GM18907 (cell line): Measurements from ENCODE around the gene TRIM67.

ENCODE experiments used
- ATAC-seq: cut with Tn5 transposase; IDR thresholded peaks from one replicate; pipeline ENCODE4 v1.9.1; 2021; ENCODE audit warnings: mild to moderate bottlenecking, moderate library complexity; ENCODE audit not compliant: unreplicated experiment

Gene TRIM67

DNA sequence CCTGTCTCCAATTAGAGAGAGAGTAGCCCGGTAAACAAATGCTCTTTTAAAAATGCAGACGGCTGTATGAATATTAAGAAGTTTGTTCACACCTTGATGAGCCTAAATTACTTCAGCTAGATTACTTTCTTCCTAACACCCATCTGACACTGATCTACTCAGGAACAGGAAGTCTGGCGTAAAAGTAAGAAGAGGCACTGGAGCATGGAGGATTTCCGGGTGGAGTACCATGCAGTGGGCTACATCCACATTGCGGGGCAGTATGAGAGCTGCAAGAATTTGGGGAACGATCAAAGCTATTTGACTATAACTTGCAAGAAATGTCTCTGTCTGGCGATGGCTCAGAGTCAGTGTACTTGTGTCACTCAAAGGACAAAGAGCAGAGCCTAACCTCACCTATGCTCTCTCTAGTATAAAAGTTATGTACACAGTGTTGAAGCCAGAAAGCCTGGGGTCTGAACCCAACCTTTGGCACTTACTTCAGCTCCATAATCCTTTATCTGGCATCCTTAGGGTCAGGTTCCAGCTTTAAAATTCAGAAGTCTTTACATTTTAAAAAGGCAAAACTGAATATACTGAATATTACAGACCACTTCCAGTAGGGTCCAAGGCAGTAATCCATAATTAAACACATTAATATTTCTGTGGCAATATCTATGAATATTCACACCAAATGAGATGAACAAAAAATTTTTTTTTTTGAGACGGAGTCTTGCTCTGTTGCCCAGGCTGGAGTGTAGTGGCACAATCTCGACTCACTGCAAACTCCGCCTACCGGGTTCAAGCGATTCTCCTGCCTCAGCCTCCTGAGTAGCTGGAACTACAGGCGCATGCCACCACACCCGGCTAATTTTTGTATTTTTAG is 71.2 kb downstream of the TRIM67 start:
- ATAC-seq, result peak; percentile 79

DNA sequence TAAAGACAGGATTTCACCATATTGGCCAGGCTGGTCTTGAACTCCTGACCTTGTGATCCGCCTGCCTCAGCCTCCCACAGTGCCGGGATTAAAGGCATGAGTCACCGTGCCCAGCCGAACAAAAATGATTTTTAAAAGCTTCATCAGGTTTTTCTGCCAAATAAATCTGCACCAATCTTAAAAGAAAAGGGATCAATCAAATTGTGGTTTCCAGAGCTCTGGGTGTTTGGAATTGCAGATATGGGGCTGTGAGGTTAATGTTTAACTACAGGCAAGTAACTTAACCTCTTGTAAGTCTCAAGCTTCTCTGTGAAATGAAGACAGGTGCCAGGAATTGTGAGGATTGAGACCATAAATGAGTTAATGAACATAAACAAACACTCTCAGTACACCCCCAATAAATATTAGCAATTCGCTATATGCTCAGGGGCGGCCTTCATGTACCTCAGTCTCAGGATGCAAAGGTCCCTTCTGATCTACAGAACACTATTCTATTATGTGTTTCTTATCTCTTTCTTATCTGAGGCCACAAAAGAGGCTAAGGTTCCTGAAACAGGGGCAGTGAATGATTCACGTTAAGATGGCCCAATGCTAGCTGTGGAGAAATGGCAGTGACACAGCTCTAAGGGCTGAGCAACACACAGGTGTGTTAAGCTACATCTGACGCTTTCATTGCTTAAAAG is 72.0 kb downstream of the TRIM67 start:
- ATAC-seq, result no peak

DNA sequence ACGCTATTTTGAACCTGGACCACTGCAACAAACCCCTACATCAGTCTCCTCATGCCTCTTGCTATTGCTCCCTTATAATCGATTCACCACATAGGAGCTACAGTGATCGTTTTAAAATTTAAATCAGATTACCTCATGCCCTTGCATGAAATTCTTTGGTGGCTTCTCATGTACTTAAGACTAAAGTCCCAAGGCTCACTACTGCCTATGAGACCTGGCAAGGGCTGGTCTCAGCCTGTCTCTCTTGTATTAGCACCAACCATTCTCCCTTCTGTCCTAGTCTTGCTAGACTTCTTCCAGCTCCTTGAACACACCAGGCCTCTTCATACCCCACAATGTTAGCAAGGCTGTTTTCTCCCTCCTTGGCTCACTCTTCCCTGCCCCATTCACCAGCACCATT is 72.6 kb downstream of the TRIM67 start:
- ATAC-seq, result no peak

DNA sequence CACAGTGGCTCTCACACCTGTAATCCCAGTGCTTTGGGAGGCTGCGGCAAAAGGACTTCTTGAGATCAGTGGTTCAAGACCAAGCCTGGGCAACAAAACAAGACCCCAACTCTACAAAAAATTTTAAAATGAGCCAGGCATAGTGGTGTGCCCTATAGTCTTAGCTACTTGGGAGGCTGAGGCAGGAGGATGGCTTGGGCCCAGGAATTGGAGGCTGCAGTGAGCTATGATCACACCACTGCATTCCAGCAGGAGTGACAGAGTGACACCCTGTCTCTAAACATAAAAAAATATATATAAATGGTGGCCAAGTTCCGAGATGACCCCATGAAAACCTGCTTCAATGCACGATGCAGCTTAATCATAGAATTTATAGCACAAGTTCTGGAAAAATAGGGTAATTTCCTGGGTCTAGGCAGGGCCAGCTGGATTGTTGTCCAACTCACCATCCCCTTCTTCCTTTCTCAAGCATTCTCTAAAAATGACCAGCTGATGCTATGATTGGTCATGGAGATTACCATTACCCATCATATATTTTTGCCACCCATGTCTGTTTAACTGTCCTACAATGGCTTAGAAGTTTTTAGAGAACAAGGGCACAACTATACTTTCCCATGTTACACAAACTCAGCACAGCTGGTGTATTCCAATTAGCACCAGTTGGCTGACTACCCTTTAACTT is 73.8 kb downstream of the TRIM67 start:
- no peak for ATAC-seq

DNA sequence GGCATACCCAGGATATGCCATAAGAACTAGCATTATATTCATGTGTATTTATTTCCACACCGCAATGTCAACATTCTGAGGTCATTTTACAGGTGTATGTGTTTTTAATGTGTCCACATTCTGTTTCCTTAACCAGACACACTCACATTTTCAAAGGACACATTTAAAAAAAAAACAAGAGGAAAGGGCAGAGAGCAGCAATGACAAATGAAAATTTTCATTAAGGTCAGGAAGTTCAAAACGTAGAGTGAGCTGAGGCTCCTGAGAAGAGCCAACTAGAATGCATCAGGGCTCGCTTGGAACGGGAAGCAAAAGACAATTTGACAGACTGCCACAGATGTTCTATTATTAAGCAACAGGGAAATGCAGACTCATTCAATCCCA is 74.3 kb downstream of the TRIM67 start:
- no peak for ATAC-seq

DNA sequence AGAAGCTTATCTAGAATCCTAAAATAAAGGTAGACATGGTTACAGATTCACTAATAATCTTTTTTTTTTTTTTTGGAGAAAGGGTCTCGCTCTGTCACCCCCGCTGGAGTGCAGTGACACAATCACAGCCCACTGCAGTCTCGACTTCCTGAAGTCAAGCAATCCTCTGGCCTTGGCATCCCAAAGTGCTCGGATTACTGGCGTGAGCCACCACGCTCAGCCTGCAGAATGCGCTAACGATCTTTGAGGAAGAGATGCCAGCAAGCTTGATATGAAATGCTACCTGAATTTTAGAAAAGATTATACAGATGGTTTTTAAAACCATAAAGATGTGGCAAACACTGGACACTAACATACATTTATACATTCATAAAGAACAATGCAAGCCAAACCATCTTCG is 75.1 kb downstream of the TRIM67 start:
- ATAC-seq, result no peak

DNA sequence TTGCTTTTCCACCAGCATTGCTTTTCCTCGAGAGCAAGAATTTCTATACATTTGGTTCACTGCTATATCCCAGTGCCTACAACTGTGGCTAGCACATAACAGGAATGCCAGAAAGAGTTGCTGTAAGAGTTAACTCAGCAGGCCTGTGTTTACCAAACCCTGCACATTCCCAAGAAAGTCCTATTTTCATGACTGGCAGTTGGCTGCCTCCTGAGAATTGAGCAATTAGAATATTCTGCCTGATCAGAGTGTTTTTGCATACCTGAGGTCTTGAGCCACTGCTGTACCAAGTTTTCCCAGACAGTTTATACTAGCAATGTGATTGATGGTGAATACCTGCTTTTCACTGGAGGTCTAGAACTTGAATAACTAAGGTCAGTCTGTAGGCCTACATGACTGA is 76.4 kb downstream of the TRIM67 start:
- ATAC-seq, result no peak

DNA sequence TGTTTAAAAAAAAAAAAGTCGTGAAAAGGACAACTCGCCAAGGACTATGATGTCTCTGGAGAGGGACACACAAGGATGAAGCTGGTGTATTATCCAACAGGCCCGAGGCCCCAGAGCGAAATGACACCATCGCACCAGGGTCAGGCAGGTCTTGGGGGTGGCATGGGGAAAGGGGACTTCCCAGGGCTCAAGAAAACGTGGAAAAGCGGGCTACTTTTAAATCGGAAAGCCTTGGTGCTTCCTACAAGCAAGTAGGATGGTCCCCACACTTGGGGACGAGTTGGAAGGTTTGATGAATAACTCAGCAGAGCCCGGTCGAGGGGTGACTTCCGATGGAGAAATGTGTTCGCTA is 78.6 kb downstream of the TRIM67 start:
- ATAC-seq, result no peak

DNA sequence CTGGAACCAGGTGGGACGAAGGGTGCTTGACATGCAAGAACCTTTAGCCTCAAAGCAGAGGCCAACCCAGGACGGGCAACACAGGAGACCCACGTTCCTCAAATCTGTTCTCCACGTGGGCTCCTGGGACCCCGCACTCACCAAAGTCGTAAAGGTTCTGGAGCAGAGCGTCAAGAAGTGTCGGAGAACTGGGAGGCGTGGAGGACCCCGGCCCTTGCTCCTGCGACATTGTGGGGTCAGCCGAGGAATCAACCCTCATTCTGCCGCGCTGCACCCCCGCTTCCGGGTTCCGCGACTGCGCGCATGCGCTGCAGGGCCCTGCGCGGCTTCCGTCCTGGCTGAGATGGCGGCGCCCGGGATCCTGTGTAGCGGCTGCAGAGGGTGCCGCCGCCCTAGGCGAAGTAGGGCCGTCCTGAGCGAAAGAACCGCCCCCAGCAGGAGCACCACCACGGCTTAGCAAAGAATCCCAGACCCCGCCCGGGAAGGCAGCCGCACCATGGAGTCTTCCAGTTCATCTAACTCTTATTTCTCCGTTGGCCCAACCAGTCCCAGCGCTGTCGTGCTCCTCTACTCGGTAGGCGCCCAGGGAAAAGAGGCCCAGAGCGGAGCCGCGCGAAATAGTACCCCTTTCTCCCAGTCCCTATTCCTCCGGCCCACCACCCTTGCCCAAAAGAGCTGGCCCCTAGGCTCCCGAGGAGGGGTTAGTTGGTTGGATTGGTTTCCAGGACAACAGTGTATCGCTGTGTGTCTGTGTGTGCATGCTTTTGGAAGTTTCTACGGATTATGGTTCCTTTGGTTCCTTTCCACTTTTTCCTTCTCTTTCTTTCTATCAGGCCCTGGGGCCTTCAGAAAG is 79.3 kb downstream of the TRIM67 start, which contains the start of gene GNPAT:
Gene GNPAT, plus strand, starts transcription at position 330 of the 853 bp plus-strand sequence. Its CDS starts 167 bp downstream, at position 497.
- peak; percentile 93 for ATAC-seq

DNA sequence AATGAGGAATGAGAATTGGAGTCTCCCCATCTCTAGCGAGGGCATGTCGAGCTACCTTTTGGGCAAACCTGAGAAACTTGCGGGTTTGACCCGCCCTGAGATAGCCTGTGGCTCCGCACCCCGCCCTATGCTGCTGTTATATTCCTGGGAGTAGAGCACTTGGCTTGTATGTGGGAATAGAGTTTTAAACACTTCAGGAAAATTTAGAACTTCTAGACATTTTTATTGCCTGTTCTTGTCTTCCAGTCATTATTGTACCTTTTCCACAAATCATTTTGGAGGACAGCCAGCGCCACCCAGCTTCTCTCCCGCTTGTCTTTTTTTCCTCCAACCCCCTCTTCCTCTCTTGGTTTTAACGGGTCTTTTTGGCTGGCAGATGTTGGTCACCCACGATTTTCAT is 79.9 kb downstream of the TRIM67 start:
- ATAC-seq, result peak; percentile 32

DNA sequence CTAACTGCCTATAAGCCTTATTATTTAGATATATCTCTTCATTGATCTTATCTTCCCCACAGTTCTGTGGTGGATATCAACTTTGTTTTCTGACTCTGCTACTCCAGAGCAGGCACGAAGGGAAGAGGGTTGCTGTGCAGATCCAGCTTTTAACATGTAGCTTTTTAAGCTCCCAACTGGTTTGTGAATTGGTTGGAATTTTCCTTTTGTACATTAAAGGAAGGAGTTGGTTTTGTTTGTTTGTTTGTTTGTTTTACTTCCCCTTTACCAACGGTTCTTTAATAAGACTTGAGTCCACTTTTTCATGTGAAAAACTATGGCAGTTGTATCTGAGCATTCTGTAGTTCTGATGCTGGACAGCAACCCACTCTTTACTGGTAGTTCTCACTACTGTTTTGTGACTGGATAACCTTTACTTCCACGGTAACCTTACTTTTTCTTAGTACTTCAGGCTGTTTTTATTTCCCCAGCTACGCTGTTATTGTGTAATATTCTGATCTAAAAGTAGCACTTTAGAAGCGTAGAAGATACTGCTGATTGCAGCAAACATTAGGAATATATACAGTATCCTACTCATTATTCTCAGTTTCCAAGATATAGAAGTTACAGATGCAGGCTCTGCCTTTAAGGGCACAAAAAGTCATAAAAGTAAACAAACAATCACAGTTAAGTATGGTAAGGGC is 80.8 kb downstream of the TRIM67 start:
- ATAC-seq, result no peak

DNA sequence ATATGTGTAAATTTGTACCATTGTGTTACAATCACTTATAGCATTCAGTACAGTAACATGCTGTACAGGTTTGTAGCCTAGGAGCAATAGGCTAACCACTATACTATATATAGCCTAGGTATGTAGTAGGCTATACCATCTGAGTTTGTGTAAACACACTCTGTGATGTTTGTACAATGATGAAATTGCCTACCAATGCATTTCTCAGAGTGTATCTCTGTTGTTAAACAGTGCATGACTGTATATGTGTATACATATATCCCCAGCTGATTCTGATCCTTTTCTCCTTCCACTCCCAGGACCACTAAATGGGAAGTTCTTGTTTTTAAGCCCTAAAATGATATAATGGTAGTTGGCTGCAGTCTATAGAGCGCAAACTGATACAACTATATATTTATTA is 86.9 kb downstream of the TRIM67 start:
- ATAC-seq, result no peak

DNA sequence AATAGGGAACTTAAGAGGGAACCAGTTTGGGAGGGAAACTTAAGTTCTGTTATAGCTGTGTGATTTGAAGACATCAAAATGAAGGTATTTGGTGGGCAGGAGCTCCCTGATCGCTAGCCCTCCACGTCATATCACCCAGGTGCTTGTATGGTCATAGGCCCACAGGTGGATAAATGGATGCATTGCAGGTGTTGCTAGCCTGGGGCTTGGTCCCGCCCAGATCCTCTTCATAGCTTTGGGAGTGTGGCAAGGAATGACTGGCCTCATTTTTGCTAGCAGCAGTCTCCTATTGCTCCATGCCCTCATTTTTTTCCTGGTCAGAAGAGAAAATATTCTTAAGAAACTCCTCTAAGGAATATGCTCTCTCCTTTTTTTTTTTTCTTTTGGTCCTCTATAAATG is 90.5 kb downstream of the TRIM67 start:
- no peak for ATAC-seq

DNA sequence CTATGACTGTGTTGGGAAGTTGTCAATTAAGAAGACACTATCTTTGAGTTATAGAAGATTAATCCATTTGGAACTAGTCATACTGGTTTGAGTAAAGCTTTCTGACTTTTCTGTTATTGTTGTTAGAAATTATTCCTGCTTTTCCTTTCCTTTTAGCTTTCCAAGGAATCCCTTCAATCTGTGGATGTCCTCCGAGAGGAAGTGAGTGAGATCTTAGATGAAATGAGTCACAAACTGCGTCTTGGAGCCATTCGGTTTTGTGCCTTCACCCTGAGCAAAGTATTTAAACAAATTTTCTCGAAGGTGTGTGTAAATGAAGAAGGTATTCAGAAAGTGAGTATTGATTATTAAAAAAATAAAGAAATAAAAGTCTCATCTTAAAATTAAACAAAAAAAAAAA is 98.5 kb downstream of the TRIM67 start:
- ATAC-seq, result no peak

DNA sequence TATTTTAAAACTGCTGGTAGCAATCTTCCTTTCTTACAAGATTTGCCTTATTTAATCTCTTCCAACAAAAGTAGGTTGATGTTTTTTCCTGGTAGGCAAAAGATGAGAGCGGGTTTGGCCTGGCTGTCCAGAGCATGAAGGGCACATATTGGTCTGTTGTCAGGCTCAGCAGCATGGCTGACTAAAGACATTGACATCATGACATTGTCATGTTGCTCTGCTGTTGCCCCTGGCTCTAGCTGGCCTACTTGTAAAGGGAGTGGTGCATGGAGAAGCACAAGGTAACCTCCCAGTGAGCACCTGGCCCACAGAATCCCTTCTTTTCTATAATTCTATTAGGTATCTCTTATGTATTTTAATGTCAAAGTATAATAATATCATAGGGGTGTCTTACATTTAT is 102.8 kb downstream of the TRIM67 start:
- ATAC-seq, result no peak

DNA sequence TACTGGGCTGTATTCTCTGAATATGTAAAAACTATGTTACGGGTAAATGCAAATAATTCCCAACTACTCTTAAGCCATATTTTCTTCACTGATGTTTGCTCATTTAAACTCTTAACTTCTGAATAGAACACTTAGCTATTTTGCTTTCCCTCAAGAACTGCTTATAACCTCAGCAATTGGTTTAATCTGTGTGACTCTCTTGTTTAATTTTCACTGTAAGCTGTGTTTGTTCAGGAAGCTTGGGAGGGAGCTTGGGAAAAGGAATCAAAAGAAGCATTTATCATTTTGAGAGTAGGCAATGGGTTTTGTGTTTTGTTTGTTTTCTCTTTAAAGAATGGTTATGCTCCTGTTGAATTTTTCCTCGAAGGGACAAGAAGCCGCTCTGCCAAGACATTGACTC is 103.5 kb downstream of the TRIM67 start:
- ATAC-seq, result no peak

DNA sequence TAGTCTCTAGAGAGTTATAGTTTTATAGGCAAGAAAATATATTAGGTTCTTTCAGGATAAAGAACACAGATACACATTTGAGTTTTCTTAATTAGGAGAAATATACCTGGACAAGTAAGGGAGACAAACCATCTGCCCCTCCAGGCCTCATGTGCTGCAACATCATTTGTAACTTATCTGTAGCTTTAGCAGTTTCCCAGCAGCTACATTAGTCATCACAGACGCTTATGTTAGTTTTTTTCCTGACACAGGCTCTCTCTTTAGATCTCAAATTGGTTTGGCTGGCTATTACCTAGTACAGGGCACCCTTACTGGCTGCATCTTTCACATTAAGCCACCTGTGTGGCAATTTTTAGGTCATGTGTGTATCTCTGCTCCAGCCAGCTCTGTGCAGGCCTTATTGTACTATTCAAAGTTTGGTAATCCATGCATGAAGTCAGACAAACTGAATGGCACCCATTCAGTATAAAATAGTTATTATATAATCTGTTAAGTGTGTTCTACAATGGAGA is 105.0 kb downstream of the TRIM67 start:
- ATAC-seq, result no peak
